Hematopoietic multipotent progenitor cell treated with erythropoietin and hydrocortisone succinate and interleukin-3 and kit ligand, for 8 days (in vitro differentiated cells): ENCODE results near the gene RETSAT.
"Not testable (repeated sequence)": the region's sequence is repeated elsewhere in the genome, so short reads cannot be mapped to it uniquely, and the experiment has no call there.

Source experiments
- DNase-seq: peaks from one replicate; pipeline ENCODE4 v3.0.0-alpha.2; 2015

Gene RETSAT

DNA sequence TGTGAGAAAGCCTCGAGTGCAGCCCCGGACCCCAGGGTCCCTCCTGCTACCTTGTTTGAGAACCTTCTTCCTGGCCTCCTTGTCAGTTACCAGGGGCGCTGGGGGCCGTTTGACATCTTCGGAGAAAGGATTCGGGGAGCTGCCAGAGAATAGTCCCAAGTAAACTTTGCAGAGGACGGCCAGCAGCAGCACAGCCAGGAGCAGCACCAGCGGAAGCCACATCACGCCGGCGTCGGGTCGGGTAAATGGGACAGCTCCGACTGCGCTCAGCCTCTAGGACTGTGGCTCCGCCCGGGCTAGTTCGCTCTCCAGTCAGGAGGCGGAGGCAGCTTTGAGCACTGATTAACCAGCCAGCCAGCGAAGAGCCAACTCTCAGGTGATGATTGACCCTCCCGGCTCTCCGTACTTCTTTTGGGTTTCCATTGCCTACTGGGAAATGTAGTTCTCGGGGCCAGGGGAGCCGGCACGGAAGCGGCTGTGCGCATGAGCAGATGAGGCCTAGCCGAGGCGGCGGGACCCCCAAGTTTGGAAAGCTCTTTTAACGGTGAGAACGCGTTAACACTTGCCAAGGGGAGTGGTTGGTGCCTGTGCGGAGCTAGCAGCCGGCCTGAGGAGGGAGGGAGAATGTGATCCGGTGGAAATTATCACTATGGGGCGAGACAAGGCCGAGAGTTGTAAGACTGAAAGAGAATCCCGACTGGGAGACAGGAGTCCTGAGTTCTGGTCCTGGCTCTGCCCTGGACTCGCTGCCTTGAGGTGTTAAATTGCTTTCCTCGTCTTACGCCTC is at the start of gene RETSAT, which contains the start of gene ELMOD3:
Gene RETSAT (minus strand): TSS at position 243 of the 787 bp plus-strand sequence. CDS start 21 bp downstream, at position 222.
Gene ELMOD3 (plus strand): TSS at position 484 of the 787 bp plus-strand sequence. CDS start 2,430 bp downstream, outside the sequence.
- DNase-seq, result peak; percentile 99

GRCh38 chr2:85401844-85402243 is 47.5 kb upstream of the RETSAT start:
- no peak for DNase-seq

- DNase-seq, result no peak
Observed at GRCh38 chr2:85401464-85401805, 47.1 kb upstream of the RETSAT start.

DNA sequence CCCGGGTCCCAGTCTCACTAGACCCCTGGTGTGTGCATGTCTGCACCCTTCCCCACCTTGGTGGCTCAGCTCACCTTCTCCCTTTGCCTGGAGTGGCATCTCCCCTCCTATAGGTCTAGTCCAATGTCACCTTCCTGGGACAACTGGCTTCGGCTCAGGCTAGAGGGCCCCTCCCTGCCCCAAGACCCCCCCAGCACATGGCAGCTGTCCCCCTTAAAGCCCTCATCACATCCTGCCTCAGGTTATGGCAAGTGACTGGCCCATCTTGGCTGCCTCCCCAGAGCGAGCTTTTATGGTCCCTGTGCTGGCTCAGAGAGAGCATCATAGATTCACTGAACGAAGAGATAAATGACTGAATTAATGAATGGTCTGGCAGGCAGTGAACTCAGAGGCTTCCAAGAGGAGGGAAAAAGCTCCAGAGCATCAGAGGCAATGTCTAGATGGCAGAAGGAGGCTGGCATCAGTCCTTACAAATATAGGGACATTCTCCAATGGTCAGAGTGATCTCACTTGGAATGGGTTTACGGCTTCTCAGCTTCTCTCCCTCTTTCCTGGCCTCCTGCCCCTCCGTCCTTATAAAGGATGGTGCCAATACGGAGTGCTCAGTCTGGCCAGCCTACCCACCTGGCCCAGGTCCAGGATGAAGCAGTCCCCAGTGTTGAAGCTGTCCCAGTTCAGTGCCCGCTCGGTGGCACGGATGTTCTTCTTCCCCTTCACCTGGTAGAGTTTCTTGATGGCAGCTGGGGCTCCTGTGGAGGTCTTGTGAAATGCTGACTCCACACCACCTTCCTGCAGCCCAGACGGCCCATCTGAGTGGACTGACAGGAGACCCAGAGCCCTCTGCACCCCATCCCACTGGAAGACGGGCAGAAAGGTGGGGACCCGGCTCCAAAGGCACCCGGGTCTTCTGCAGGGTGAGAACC is 46.5 kb upstream of the RETSAT start:
- DNase-seq, result no peak

GRCh38 chr2:85400023-85400422 is 45.7 kb upstream of the RETSAT start:
- no peak for DNase-seq

- DNase-seq, result no peak
Observed at GRCh38 chr2:85399183-85399455, 44.8 kb upstream of the RETSAT start.

DNA sequence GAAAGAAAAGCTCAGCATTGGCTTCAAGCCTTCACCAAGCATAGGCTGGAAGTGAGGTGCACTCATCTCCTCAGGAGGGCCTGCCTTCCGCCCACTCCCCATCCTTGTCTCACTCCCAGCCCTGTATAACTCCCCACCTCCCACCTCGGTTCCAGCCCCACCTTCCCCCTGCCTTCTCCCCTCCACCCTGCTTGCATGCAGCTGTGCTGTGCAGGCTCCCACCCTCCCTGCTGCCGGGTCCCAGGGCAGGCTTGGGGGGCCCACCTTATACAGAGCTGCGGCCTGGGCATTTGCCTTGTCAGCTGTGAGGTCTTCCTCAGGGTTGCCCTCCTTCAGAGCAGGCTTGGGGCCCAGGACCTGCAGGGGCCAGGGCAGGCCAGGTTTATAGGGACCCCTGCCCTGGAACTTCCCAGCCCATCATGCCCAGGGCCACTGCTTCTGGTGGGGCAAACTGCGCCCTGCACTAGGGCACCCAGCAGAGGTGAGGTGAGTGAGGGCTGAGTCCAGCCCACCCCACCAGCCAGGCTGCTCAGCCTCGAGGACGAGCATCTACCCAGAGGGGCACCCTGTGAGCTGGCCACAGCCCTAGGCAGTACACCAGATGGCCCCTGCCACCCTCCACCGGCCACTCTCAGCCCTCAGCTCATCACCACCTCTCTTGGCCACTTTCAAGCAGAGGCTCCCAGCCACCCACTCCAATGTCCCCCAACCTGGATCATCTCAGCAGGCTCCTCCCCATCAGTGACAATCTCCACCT is 44.3 kb upstream of the RETSAT start:
- DNase-seq, result no peak

DNA sequence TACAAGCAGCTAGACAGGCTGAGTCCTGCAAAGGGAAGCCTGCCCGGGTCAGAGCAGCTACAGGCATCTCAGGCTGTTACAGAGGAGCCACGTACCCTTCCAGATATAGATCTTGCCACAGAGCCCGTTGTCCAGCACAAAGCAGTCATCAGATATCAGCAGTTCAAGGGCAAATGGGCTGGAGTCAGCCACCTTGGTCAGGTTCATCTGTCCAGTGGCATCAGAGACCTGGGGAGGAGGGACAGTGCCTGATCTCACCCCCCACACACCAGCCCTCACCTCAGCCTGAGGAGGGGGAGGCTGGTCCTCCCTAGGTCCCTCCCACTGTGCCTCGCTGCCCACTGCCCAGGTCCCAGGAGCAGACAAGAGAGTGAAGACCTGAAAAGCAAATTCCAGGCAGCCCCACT is 43.6 kb upstream of the RETSAT start:
- DNase-seq, result no peak

DNA sequence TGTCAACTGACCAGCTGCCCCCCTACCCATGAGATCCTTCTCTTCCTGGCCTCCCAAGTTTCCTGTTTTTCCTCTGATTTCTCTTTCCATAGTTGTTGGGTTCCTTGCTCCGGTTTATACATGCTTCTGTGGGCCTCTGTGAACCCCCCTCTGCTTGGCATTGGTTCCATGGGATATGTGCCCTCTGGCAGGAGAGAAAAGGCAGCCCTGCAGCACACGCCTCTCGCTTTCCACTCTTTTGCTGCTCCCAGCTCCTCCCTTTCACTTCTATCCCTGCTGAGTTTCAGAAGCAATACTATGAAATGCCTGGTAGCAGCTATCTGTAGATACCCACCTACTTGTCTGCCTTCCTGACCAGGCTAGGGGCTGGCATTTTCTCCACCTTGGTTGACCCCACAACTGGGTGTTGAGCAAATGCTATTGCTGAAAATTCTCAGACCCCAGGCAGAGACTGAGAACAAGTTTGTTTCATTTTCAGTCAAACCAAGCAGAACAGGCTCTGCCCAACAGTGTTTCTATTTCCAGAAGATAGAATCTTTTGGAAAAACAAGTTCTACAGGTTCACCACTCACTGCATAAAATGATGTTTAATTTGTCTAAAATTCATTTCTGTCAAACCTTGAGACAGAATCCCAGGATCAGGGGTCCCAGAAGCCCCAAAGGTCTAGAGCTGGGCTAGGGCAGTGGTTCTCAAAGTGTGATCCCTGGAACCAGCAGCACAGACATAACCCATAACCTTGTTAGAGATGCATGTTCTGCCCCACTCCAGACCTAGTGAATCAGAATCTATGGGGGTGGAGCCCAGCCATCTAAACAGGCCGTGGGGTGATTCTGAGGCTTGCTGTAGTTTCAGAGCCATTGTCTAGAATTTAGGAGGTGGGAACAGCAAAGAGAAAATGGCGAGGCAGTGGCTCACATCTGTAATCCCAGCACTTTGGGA is 42.5 kb upstream of the RETSAT start:
- no peak for DNase-seq

DNA sequence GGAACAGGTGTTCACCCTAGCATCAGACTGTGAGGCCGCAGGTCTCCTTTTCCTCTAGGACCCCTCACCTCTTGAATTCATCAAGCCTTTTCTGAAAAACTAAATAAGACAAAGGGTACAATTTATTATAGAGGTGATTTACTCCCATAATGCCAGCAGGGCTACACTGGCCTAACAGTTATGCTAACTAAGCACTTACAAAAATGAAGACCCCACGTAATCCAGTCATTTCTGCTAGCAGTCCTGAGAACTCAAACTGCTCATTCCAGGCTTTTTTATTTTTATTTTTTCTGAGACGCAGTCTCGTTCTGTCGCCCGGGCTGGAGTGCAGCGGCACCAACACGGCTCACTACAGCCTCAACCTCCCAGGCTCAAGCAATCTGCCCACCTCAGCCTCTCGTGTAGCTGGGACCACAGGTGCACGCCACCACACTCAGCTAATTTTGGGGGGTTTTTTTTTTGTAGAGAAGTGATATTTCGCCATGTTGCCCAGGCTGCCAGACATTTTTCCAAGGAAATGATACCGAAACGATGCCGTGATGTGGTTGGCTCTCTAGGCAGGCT is 41.7 kb upstream of the RETSAT start:
- no peak for DNase-seq

GRCh38 chr2:85394976-85395375 is 40.6 kb upstream of the RETSAT start:
- no peak for DNase-seq

DNA sequence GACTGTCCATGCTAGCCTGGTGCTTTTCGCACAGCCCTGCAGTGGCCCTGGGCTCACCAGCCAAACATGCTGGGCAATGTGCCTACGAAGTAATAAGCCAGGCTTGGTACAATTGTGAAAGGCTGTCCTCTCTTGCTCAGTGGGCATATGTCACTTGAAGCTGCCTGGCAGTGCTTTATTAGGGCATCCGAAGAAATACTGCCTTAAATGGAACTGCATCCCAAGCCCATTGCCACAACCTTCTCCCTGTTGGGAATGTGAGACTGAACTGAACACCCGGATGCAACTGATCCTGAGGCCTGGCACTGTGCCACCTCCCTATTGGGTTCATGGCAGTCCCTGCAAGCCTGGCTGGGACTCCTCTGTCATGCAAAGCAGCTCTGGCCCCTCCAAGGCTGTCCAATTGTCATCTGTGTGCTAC is 39.9 kb upstream of the RETSAT start:
- DNase-seq, result no peak

DNA sequence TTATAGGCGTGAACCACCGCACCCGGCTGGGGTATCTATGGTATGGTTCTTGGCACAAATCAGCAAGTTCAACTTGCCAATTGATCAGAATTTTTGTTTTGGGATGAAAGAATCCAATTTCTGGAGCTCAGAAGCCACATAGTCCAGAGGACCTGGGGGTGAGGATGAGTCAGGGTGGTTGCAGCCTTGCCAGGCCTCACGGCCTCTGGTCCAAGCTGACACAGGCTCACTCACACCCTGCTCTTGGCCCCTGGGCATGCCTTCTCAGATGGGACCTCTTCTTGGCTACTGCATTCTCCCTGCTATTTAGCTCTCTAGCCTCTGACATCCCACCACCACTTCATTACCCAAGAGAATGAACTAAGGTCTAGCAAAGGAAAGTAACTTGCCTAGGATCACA is 39.5 kb upstream of the RETSAT start:
- DNase-seq, result no peak

DNA sequence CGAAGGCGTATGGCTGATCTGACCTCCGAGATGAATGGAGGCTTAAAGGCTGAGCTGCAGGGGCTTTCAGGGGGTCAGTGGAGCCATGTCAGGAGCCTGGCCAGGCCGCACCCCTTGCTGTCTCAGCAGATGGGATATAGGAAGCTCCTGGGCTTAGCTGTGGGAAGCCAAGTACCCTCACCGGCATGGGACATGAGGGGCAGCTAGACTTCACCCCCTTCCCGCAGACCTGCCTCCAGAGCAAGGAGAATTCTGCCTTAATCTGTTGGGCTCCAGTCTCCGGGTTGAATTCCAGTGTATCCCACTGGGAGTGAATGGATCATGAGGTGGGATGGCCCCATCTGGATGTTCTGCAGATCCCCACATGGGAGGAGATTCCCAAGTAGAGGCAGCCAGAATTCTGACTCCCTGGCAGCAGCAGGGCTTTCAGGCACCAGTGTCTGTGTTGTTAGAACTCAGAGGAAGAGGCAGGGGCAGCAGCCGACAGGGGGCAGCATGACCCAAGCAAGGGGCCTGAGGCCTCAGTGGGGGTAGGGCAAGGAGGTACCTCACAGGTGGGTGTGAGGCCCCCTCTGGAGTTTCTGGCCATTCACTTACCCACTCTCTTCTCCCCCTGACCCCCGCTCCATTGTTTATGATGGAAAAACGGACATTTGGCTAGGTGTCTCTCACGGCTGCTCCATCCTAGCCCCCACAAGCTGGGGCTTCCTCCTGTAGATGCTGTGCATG is 36.8 kb upstream of the RETSAT start:
- DNase-seq, result peak; percentile 62

- DNase-seq, result no peak
Observed at GRCh38 chr2:85388878-85389538, 34.7 kb upstream of the RETSAT start.

- no peak for DNase-seq
Observed at GRCh38 chr2:85387754-85388153, 33.4 kb upstream of the RETSAT start.

DNA sequence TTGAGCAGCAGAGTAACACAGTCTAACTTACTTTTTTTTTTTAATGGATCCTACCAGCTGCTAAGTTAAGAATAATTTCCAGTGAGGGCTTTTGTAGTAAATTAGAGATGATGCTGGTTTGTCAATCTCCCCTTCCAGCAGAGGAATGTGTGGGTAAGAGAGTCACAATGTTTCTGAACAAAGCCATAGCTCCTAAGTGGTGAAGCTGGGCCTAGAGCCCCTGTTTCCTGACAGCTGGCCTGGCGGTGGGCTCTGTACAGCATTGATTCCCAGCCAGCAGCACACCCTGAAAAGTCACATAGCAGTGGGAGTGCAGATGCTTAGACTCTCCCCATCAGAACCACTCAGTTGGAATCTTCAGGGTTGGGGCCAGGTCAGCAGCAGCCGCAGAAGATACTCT is 31.4 kb upstream of the RETSAT start:
- no peak for DNase-seq

DNA sequence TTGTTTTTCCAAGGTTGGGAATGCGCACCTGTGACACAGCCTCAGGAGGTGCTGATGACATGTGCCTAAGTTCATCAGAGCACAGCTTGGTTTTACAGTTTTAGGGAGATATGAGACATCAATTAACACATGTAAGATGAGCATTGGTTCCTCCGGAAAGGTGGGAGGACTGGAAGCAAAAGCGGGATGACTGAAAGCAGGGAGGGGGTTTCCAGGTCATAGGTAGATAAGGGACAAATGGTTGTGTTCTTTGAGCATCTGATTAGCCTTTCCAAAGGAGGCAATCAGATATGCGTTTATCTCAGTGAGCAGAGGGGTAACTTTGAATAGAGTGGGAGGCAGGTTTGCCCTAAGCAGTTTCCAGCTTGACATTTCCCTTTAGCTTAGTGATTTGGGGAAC is 29.5 kb upstream of the RETSAT start:
- DNase-seq, result no peak

GRCh38 chr2:85383151-85383550 is 28.8 kb upstream of the RETSAT start:
- not testable (repeated sequence) for DNase-seq

GRCh38 chr2:85380048-85380447 is 25.7 kb upstream of the RETSAT start:
- no peak for DNase-seq

- no peak for DNase-seq
Observed at GRCh38 chr2:85378257-85378656, 23.9 kb upstream of the RETSAT start.
